HepG2 (cell line): ENCODE measurements around the gene THBD. TPM values are rescaled to one million over a fixed set of nuclear protein-coding genes. Genes with fewer than 3 reads are reported as not detected.

Experiments
- ATAC-seq: fragments of 200-7000 bp; cut with Tn5 transposase; 3 replicates; pipeline ENCODE4 v1.9.1; 2020; ENCODE audit warnings: mild to moderate bottlenecking, moderate library complexity
- BruUV-seq: library from RNA; stranded (reverse); fragments of 400-500 nt; replicated peaks from 2 replicates; lab custom pipeline; 2021; lab: Mats Ljungman, UMichigan
- CTCF ChIA-PET: fragments of 300-600 bp; formaldehyde crosslinking; extraction: SDS; loops from one replicate; lab custom pipeline; 2021; ENCODE audit warnings: low total read pairs, inconsistent platforms, low intra/inter-chr PET ratio; lab: Yijun Ruan, JAX
- POLR2A ChIA-PET: fragments of 350-600 bp; sonication (Branson Sonifier 250); formaldehyde crosslinking; loops from one replicate; lab custom pipeline; 2020; ENCODE audit warnings: antibody characterized with exemption, inconsistent platforms; lab: Yijun Ruan, JAX
- DNase-seq: peaks from one replicate; pipeline ENCODE4 v3.0.0-alpha.2; 2015; ENCODE audit warnings: low spot score
- FAIRE-seq: peaks from 3 replicates; lab custom pipeline; 2011; peaks lifted over from hg19 to GRCh38; lab: Jason Lieb, UNC
- H2AFZ ChIP-seq: one replicate; pipeline ENCODE4 v1.6.1; 2011; ENCODE audit warnings: low read length, inconsistent platforms
- H3K27ac ChIP-seq: fragments of 300-600 bp; 3 replicates; pipeline ENCODE4 v1.8.0; 2011; ENCODE audit warnings: mixed run types, mild to moderate bottlenecking, mixed read lengths, low read length, inconsistent platforms; ENCODE audit not compliant: insufficient read depth; ENCODE audit errors: extremely low read length
- H3K27me3 ChIP-seq, 2 experiments: fragments of 200-600 bp in 1 of 2; 2 replicates in 1 of 2; 3 replicates in 1 of 2; pipeline versions ENCODE4 v1.6.0 to v1.8.0; 2011; ENCODE audit warnings: low read length in 2 of 2, mild to moderate bottlenecking in 2 of 2, moderate library complexity in 2 of 2, inconsistent platforms in 1 of 2; ENCODE audit not compliant: insufficient read depth in 2 of 2, control insufficient read depth in 1 of 2
- H3K36me3 ChIP-seq, 2 experiments: fragments of 200-600 bp in 1 of 2; replicated peaks in 1 of 2; 2 replicates in 1 of 2; 3 replicates in 1 of 2; pipeline versions ENCODE4 v1.5.1 to v1.8.0; 2011; ENCODE audit warnings: low read length in 2 of 2, inconsistent platforms in 1 of 2; ENCODE audit not compliant: insufficient read depth in 2 of 2, control insufficient read depth in 1 of 2
- H3K4me1 ChIP-seq: 2 replicates; pipeline ENCODE4 v1.5.1; 2012; ENCODE audit warnings: low read length, inconsistent platforms; ENCODE audit not compliant: insufficient read depth
- H3K4me2 ChIP-seq: 2 replicates; pipeline ENCODE4 v1.6.0; 2011; ENCODE audit warnings: low read depth, low read length, inconsistent platforms
- H3K4me3 ChIP-seq, 3 experiments: fragments of 200-600 bp in 1 of 3; sonication (generic), shearing (Covaris generic) in 1 of 3; replicated peaks in 1 of 3; 2 replicates each; pipeline ENCODE4 v1.5.1; 2011 to 2016; ENCODE audit warnings: low read length in 3 of 3, inconsistent platforms in 2 of 3, low read depth in 2 of 3, mild to moderate bottlenecking in 2 of 3, control low read depth in 1 of 3, mixed read lengths in 1 of 3; ENCODE audit not compliant: insufficient read depth in 1 of 3
- H3K79me2 ChIP-seq: one replicate; pipeline ENCODE4 v1.6.1; 2011; ENCODE audit warnings: low read length, inconsistent platforms; ENCODE audit not compliant: insufficient read depth
- H3K9ac ChIP-seq: 2 replicates; pipeline ENCODE4 v1.6.0; 2011; ENCODE audit warnings: mild to moderate bottlenecking, low read depth, low read length, inconsistent platforms; ENCODE audit not compliant: insufficient read depth
- H3K9me3 ChIP-seq: 2 replicates; pipeline ENCODE4 v1.5.1; 2012; ENCODE audit warnings: mild to moderate bottlenecking, low read length
- H4K20me1 ChIP-seq: 2 replicates; pipeline ENCODE4 v1.6.0; 2011; ENCODE audit warnings: inconsistent platforms, mild to moderate bottlenecking, low read length, moderate library complexity; ENCODE audit not compliant: insufficient read depth
- NFE2L2 ChIP-seq: fragments of 150-350 bp; IDR thresholded peaks from 2 replicates; pipeline ENCODE4 v1.6.1; 2014; ENCODE audit warnings: low read length
- RAD51 ChIP-seq: fragments of 450-650 bp; IDR thresholded peaks from 2 replicates; pipeline ENCODE4 v1.6.1; 2016; ENCODE audit warnings: borderline replicate concordance
- RBM39 ChIP-seq: fragments of 200-400 bp; formaldehyde crosslinking; IDR thresholded peaks from one replicate; pipeline ENCODE4 v1.6.1; 2018; ENCODE audit warnings: antibody characterized with exemption, mild to moderate bottlenecking, low read depth, low read length; ENCODE audit not compliant: poor library complexity, severe bottlenecking
- SP1 ChIP-seq, 2 experiments: fragments of 450-650 bp in 1 of 2; sonication (generic) in 1 of 2; formaldehyde crosslinking in 1 of 2; IDR thresholded peaks; 2 replicates each; pipeline versions ENCODE4 v1.4.0 to v1.6.1; 2016 to 2020; ENCODE audit warnings: missing genetic modification reagents in 1 of 2
- TBX2 ChIP-seq: sonication (generic); formaldehyde crosslinking; IDR thresholded peaks from 2 replicates; pipeline ENCODE4 v1.5.0; 2020; ENCODE audit warnings: missing genetic modification reagents, mild to moderate bottlenecking, borderline replicate concordance
- ZNF20 ChIP-seq: sonication (generic); formaldehyde crosslinking; IDR thresholded peaks from 2 replicates; pipeline ENCODE4 v1.4.0; 2020; ENCODE audit warnings: mild to moderate bottlenecking, moderate library complexity, missing genetic modification reagents
- WGBS: methylation state at CpG from one replicate; pipeline ENCODE4 v1.1.6; 2017; ENCODE audit warnings: low lambda C conversion rate; 5-methylcytosine and 5-hydroxymethylcytosine counted together
- in situ Hi-C: cut with HindIII; loops from 2 replicates; pipeline ENCODE4 v1.10.0; 2017; ENCODE audit warnings: low pct_unique_long_range_greater_than_20kb; ENCODE audit not compliant: extremely low pct_ligation_motif_present
- intact Hi-C: fragments of 100-400 bp; cut with micrococcal nuclease; formaldehyde crosslinking; loops from one replicate; pipeline ENCODE4 v1.10.0; 2022; ENCODE audit not compliant: unreplicated experiment
- polyA plus RNA-seq, 8 experiments: library from polyadenylated mRNA; depleted of rRNA in 3 of 8; stranded (reverse) in 7 of 8; unstranded in 1 of 8; fragments of >200 nt; fragmentation: Illumina TruSeq in 4 of 8; extraction: Trizol in 4 of 8; gene quantifications; 2 replicates each; pipeline versions ENCODE4 v1.2.1 to v1.2.3, GENCODE V29; 2011 to 2016; ENCODE audit warnings: low read depth in 4 of 8, missing spikeins in 1 of 8, mixed read lengths in 1 of 8; ENCODE audit not compliant: insufficient read depth in 1 of 8
- total RNA-seq, 5 experiments: library from RNA; depleted of rRNA; stranded (reverse); fragments of >200 nt; fragmentation: Illumina TruSeq; extraction: Trizol; gene quantifications; 2 replicates each; pipeline ENCODE4 v1.2.3, GENCODE V29; 2016; ENCODE audit warnings: low read depth in 1 of 5
- TF ChIP-seq, protein P1 (sequence below): sonication (generic); formaldehyde crosslinking; IDR thresholded peaks from 2 replicates; pipeline ENCODE4 v1.4.0; 2020; ENCODE audit warnings: mild to moderate bottlenecking, missing genetic modification reagents
- TF ChIP-seq, protein P2 (sequence below): IDR thresholded peaks from 2 replicates; pipeline ENCODE4 v1.6.1; 2012; ENCODE audit warnings: low read length, improper control_type of control experiment
- TF ChIP-seq, protein P3 (sequence below): sonication (generic); formaldehyde crosslinking; IDR thresholded peaks from 2 replicates; pipeline ENCODE4 v1.4.0; 2020; ENCODE audit warnings: missing genetic modification reagents, borderline replicate concordance
- TF ChIP-seq, protein P4 (sequence below): sonication (generic); formaldehyde crosslinking; IDR thresholded peaks from 2 replicates; pipeline ENCODE4 v1.4.0; 2020; ENCODE audit warnings: mild to moderate bottlenecking, missing genetic modification reagents, borderline replicate concordance
- TF ChIP-seq, protein P5 (sequence below): sonication (generic); formaldehyde crosslinking; IDR thresholded peaks from 2 replicates; pipeline ENCODE4 v1.4.0; 2020; ENCODE audit warnings: missing genetic modification reagents

THBD gene
- total and polyA plus RNA-seq, 2 of the 13 experiments (the other 11 are each of a cell fraction or from before 2014, with no cell fraction given): 0.03 TPM; not detected in 1

DNA sequence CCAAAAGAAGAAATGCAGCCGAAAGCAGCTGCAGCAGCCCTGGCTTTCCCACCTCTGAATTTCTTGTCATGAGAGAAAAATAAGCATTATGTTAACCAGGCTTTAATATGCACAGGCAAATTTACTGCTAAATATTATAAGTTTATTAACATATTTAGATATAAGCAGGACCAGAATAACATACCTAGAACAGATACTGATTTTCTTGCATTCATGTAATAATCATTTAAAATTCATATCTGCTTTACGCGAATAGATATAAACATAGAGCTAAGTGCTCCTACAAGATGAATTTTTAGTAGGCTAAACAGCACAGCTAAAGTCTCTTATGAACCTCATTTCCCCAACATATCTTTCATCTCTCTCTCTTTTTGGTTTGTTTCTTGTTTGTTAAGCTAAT lies 21.9 kb upstream of the THBD start:
- Histone ChIP-seq H3K4me1 (peaks cover 6% of the 10 kb centered on the region; the same call in 1 of the 2 replicates), H3K9me3 (no peaks in the 10 kb centered on the region), H3K79me2 (no peaks in the 10 kb centered on the region), H3K4me3 (no peak overlapping the region), H4K20me1 (no peaks in the 10 kb centered on the region), H3K27ac (no peak overlapping the region), H3K4me2 (no peak overlapping the region), H2AFZ (no peak overlapping the region), H3K9ac (no peak overlapping the region), H3K36me3 (no peaks in the 10 kb centered on the region), H3K27me3 (no peaks in the 10 kb centered on the region)
- intact Hi-C loops: loop anchor here (10.0 kb wide), 1 partner anchor 377 kb away; no protein-coding TSS in a partner anchor
- ATAC-seq: no peak
- DNase-seq: no peak
- no peak for FAIRE-seq
- ChIA-PET POLR2A (no interaction called here), CTCF (no interaction called here)
- no TSS peak for BruUV-seq
- 47% methylated on average over 3 of the region's 3 CpGs for WGBS
- in situ Hi-C loops: no loop called here
- TF ChIP-seq, protein P1, sequence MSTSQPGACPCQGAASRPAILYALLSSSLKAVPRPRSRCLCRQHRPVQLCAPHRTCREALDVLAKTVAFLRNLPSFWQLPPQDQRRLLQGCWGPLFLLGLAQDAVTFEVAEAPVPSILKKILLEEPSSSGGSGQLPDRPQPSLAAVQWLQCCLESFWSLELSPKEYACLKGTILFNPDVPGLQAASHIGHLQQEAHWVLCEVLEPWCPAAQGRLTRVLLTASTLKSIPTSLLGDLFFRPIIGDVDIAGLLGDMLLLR (CRISPR knock-in tag): no peak
- TF ChIP-seq, protein P2, sequence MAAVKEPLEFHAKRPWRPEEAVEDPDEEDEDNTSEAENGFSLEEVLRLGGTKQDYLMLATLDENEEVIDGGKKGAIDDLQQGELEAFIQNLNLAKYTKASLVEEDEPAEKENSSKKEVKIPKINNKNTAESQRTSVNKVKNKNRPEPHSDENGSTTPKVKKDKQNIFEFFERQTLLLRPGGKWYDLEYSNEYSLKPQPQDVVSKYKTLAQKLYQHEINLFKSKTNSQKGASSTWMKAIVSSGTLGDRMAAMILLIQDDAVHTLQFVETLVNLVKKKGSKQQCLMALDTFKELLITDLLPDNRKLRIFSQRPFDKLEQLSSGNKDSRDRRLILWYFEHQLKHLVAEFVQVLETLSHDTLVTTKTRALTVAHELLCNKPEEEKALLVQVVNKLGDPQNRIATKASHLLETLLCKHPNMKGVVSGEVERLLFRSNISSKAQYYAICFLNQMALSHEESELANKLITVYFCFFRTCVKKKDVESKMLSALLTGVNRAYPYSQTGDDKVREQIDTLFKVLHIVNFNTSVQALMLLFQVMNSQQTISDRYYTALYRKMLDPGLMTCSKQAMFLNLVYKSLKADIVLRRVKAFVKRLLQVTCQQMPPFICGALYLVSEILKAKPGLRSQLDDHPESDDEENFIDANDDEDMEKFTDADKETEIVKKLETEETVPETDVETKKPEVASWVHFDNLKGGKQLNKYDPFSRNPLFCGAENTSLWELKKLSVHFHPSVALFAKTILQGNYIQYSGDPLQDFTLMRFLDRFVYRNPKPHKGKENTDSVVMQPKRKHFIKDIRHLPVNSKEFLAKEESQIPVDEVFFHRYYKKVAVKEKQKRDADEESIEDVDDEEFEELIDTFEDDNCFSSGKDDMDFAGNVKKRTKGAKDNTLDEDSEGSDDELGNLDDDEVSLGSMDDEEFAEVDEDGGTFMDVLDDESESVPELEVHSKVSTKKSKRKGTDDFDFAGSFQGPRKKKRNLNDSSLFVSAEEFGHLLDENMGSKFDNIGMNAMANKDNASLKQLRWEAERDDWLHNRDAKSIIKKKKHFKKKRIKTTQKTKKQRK: no peak
- TF ChIP-seq, protein P3, sequence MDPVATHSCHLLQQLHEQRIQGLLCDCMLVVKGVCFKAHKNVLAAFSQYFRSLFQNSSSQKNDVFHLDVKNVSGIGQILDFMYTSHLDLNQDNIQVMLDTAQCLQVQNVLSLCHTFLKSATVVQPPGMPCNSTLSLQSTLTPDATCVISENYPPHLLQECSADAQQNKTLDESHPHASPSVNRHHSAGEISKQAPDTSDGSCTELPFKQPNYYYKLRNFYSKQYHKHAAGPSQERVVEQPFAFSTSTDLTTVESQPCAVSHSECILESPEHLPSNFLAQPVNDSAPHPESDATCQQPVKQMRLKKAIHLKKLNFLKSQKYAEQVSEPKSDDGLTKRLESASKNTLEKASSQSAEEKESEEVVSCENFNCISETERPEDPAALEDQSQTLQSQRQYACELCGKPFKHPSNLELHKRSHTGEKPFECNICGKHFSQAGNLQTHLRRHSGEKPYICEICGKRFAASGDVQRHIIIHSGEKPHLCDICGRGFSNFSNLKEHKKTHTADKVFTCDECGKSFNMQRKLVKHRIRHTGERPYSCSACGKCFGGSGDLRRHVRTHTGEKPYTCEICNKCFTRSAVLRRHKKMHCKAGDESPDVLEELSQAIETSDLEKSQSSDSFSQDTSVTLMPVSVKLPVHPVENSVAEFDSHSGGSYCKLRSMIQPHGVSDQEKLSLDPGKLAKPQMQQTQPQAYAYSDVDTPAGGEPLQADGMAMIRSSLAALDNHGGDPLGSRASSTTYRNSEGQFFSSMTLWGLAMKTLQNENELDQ (CRISPR knock-in tag): no peak
- TF ChIP-seq RBM39 (no peak), SP1 (IDR thresholded peaks at IDR 0.05) (no peak), SP1 (CRISPR knock-in tag; IDR thresholded peaks at IDR 0.05) (no peak), ZNF20 (CRISPR knock-in tag) (no peak), TBX2 (CRISPR knock-in tag) (no peak), NFE2L2 (no peak), RAD51 (no peak)
- TF ChIP-seq, protein P4, sequence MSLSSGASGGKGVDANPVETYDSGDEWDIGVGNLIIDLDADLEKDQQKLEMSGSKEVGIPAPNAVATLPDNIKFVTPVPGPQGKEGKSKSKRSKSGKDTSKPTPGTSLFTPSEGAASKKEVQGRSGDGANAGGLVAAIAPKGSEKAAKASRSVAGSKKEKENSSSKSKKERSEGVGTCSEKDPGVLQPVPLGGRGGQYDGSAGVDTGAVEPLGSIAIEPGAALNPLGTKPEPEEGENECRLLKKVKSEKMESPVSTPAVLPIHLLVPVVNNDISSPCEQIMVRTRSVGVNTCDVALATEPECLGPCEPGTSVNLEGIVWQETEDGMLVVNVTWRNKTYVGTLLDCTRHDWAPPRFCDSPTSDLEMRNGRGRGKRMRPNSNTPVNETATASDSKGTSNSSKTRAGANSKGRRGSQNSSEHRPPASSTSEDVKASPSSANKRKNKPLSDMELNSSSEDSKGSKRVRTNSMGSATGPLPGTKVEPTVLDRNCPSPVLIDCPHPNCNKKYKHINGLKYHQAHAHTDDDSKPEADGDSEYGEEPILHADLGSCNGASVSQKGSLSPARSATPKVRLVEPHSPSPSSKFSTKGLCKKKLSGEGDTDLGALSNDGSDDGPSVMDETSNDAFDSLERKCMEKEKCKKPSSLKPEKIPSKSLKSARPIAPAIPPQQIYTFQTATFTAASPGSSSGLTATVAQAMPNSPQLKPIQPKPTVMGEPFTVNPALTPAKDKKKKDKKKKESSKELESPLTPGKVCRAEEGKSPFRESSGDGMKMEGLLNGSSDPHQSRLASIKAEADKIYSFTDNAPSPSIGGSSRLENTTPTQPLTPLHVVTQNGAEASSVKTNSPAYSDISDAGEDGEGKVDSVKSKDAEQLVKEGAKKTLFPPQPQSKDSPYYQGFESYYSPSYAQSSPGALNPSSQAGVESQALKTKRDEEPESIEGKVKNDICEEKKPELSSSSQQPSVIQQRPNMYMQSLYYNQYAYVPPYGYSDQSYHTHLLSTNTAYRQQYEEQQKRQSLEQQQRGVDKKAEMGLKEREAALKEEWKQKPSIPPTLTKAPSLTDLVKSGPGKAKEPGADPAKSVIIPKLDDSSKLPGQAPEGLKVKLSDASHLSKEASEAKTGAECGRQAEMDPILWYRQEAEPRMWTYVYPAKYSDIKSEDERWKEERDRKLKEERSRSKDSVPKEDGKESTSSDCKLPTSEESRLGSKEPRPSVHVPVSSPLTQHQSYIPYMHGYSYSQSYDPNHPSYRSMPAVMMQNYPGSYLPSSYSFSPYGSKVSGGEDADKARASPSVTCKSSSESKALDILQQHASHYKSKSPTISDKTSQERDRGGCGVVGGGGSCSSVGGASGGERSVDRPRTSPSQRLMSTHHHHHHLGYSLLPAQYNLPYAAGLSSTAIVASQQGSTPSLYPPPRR (CRISPR knock-in tag): no peak
- TF ChIP-seq, protein P5, sequence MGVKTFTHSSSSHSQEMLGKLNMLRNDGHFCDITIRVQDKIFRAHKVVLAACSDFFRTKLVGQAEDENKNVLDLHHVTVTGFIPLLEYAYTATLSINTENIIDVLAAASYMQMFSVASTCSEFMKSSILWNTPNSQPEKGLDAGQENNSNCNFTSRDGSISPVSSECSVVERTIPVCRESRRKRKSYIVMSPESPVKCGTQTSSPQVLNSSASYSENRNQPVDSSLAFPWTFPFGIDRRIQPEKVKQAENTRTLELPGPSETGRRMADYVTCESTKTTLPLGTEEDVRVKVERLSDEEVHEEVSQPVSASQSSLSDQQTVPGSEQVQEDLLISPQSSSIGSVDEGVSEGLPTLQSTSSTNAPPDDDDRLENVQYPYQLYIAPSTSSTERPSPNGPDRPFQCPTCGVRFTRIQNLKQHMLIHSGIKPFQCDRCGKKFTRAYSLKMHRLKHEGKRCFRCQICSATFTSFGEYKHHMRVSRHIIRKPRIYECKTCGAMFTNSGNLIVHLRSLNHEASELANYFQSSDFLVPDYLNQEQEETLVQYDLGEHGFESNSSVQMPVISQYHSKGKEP (CRISPR knock-in tag): no peak
